BJ (cell line): ENCODE data around the gene GPR27. TPM values are rescaled to one million over a fixed set of nuclear protein-coding genes. Genes with fewer than 3 reads are reported as not detected.

Source experiments
- CTCF ChIA-PET: fragments of 350-600 bp; formaldehyde crosslinking; extraction: SDS; loops from one replicate; lab custom pipeline; 2021; ENCODE audit warnings: antibody characterized with exemption, inconsistent platforms; lab: Yijun Ruan, JAX
- POLR2A ChIA-PET: fragments of 300-600 bp; sonication (Branson Sonifier 250); formaldehyde crosslinking; extraction: SDS; loops from one replicate; lab custom pipeline; 2021; ENCODE audit warnings: antibody characterized with exemption; lab: Charles Lee
- DNase-seq: peaks from one replicate; pipeline ENCODE4 v3.0.0-alpha.2; 2011; ENCODE audit warnings: low read depth
- H3K27me3 ChIP-seq: 2 replicates; pipeline ENCODE4 v1.6.0; 2011; ENCODE audit warnings: low read length; ENCODE audit not compliant: control insufficient read depth, insufficient read depth
- H3K36me3 ChIP-seq: 2 replicates; pipeline ENCODE4 v1.5.1; 2011; ENCODE audit warnings: low read length; ENCODE audit not compliant: control insufficient read depth, insufficient read depth
- H3K4me3 ChIP-seq: 2 replicates; pipeline ENCODE4 v1.5.1; 2011; ENCODE audit warnings: low read depth, mild to moderate bottlenecking, control low read depth, low read length
- polyA plus RNA-seq: library from polyadenylated mRNA; depleted of rRNA; stranded (reverse); fragments of >200 nt; gene quantifications from 2 replicates; pipeline ENCODE4 v1.2.3, GENCODE V29; 2011
- TF ChIP-seq, protein P1 (sequence below): IDR thresholded peaks from 2 replicates; pipeline ENCODE4 v1.5.1; 2011; ENCODE audit warnings: low read depth, mild to moderate bottlenecking, control low read depth, inconsistent platforms, low read length, moderate library complexity; ENCODE audit not compliant: insufficient read depth

The GPR27 gene
- polyA plus RNA-seq, 1 experiment = 0.02 TPM

DNA sequence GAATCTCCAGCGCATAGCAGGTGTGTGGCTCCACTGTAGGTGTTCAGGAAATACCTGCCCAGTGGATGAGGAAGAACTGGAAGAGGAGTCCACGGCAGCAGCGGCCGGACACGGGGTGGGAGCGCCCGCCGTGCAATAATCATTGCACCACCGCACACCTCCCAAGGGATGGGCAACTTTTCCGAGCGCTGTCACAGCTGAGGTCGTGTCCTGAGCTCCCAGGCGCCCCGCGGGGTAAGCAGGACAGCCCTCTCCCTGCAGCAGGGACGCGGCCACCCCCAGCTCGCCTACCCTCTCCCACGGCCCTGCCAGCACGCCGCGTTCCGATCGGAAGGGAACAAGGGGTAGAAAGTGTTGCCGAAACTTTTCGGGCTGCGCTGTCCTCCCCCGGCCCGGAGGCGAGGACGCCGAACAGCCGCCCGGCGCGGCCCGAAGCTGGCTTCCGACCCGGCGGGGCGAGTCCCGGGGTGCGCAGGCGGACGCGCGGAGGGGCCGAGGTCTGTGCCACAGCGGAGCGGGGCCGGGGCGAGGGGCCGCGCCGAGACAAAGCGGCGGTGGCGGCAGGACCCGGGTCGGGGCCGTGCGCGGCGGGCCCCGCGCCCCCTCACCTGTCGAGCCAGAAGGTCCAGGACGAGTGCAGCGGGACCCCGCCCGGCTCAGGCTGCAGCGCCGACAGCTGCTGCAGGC, 28.9 kb upstream of the GPR27 start:
- H3K27me3 ChIP-seq = peaks cover 12% of the 10 kb centered on the region
- peak overlapping the region; percentile 57 for H3K4me3 ChIP-seq
- TF ChIP-seq, protein P1, sequence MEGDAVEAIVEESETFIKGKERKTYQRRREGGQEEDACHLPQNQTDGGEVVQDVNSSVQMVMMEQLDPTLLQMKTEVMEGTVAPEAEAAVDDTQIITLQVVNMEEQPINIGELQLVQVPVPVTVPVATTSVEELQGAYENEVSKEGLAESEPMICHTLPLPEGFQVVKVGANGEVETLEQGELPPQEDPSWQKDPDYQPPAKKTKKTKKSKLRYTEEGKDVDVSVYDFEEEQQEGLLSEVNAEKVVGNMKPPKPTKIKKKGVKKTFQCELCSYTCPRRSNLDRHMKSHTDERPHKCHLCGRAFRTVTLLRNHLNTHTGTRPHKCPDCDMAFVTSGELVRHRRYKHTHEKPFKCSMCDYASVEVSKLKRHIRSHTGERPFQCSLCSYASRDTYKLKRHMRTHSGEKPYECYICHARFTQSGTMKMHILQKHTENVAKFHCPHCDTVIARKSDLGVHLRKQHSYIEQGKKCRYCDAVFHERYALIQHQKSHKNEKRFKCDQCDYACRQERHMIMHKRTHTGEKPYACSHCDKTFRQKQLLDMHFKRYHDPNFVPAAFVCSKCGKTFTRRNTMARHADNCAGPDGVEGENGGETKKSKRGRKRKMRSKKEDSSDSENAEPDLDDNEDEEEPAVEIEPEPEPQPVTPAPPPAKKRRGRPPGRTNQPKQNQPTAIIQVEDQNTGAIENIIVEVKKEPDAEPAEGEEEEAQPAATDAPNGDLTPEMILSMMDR = no peak
- POLR2A ChIA-PET = no interaction called here
- CTCF ChIA-PET = interaction anchor here (0.6 to 2.9 kb wide), 5 partner anchors 9 to 151 kb away, joined by 3 to 11 read pairs (median 3); no protein-coding TSS in a partner anchor
- no peaks in the 10 kb centered on the region for H3K36me3 ChIP-seq
- no peak for DNase-seq

DNA sequence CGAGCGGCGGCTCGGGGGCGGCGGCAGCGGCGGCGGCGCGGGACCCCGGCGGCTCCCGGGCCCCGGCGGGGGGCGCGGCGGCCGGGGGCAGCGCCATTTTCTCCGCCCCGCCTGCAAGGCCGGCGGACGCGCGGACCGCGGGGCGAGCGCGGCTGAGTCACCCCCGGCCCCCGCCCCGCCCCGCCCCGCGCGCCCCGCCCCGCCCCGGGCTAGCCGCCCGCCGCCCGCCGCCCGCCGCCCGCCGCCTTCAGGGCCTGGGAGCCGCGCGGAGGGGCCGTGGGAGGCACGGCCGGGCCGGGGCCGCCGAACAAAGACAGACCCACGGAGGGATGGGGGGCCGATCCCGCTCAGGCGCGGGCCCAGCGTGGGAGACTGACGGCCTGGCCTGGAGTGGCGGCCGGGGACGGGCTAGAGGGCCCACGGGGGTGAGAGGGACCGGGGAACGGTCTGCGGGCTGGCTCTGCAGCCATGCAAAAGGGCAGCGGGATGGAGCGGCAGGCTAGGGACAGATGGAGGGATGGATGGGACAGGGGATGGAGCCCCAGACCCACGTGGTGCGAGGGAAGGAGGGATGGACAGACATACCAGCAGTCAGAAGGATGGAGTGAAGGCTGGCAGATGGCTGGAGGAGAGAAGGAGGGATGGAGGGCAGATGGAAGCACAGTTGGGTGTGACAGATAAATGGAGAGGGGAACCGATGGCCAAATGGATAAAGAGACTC, 28.2 kb upstream of the GPR27 start, which contains the start of gene EIF4E3:
EIF4E3 (minus strand) TSS at position 132 of the 721 bp plus-strand sequence; CDS start at position 97, 35 bp downstream.
- Histone ChIP-seq H3K27me3 (peaks cover 12% of the 10 kb centered on the region), H3K36me3 (no peaks in the 10 kb centered on the region), H3K4me3 (peak within 1 kb of the TSS; percentile 57)
- DNase-seq = no peak
- ChIA-PET CTCF (interaction anchor here (0.9 to 2.0 kb wide), 2 partner anchors 14 to 150 kb away, joined by 3 to 11 read pairs; no protein-coding TSS in a partner anchor), POLR2A (no interaction called here)
- TF ChIP-seq, protein P1 = no peak

DNA sequence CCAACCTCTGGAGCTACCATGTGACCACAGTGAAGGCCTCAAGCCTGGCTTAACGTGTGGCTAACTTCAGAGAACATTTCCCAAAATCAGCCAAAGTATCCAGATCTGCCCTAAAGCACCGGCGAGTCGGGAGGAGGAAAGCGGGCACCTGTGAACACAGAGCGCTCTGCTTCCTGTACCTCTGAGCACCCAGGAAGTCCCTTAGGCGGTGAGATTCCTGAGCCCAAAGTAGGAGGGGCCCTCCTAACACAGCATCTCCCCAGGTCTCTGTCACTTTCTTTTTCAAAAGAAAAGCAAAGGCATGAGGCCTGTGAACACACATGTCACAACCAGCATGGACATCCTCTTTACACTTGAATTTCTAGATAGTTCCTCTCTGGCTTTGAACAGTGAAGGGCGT, 27.5 kb upstream of the GPR27 start:
- POLR2A ChIA-PET = no interaction called here
- CTCF ChIA-PET = no interaction called here

DNA sequence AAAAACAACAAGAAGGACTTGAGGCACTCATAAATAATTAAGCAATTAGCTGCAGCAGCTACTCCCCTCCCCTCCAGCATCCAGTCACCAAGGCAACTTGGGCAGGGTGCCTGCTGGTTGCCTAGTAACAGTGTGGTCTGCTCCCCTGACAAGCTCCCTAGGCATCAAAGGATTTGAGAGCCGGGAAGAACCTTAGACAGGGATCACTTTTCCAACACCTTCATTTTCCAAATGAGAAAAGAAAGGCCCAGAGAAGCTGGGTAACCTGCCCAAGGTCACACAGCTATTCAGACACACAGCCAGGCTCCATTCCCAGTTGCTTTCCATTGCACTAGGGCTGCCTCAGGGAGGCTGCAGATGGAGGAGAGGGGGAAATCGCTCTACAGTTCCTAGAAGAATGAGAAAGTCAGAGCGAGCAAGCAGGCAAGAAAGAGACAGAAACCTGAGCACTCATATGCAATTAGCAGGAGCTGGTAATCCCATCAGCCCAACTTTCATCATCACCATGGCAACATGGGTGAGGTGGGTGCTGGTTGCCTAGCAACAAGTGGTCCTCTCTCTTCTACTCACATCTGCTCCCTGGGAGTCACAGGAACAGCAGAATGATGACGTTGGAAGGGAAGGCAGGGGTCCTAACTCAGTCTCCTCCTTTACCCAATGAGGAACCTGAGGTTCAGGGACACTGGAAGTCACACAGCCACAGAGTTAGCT, 24.9 kb upstream of the GPR27 start:
- Histone ChIP-seq H3K4me3 (no peak overlapping the region), H3K36me3 (no peaks in the 10 kb centered on the region), H3K27me3 (peaks cover 5% of the 10 kb centered on the region)
- TF ChIP-seq, protein P1 = no peak
- ChIA-PET CTCF (interaction anchor here (0.6 to 4.4 kb wide), 24 partner anchors 9 to 1463 kb away, joined by 3 to 16 read pairs (median 4); no protein-coding TSS in a partner anchor), POLR2A (no interaction called here)
- no peak for DNase-seq

More for the DNA sequence above, 27.5 kb upstream of the GPR27 start:
- TF ChIP-seq, protein P1 = no peak
- H3K4me3 ChIP-seq = no peak overlapping the region
- DNase-seq = no peak
- peaks cover 12% of the 10 kb centered on the region for H3K27me3 ChIP-seq
- H3K36me3 ChIP-seq = no peaks in the 10 kb centered on the region
